OCI-M2 (cell line): ENCODE measurements around the gene SESTD1.

Source experiments
- DNase-seq: peaks from one replicate; lab custom pipeline; 2025; ENCODE audit not compliant: unreplicated experiment; lab: John Stamatoyannopoulos, UW

The SESTD1 gene

DNA sequence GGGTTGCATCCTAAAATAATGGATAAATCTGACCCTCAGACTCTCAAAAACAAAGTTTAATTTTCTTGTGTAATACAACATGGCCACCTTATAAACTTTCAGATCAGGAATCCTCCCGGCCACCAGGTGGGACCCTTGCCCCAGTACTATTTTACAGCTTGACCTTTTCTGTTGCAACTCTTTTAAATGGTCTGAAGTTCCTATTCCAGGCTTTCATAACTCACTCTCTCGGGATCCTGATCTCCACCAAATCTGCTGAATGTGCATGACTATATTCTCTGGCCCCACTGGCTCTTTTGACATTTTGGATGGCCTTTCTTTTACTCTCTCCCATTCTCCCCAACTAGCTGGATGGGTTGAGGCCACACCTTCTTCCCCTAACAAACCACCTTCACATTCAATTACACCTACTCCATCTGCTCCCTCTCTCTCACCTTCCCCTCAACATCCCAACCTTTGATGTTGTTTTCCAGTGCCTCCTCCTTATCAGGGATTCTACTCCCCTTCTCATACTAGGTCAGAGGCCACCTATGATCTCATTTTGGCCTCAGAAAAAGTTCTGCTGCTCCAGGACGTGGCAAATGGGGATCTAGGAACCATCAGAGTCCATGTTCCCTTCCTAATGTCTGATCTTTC lies 70.8 kb downstream of the SESTD1 start:
- DNase-seq, result no peak

DNA sequence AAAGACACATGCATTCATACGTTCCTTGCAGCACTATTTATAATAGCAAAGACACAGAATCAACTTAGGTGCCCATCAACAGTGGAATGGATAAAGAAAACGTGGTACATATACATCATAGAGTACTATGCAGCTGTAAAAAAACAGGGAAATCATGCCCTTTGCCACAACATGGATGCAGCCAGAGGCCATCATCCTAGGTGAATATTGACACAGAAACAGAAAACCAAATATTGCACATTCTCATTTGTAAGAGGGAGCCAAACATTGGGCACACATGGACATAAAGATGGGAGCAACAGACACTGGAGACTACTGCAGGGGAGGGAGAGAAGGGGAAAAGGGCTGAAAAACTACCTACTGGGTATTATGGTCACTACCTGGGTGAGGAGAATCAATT lies 73.5 kb downstream of the SESTD1 start:
- DNase-seq, result no peak

DNA sequence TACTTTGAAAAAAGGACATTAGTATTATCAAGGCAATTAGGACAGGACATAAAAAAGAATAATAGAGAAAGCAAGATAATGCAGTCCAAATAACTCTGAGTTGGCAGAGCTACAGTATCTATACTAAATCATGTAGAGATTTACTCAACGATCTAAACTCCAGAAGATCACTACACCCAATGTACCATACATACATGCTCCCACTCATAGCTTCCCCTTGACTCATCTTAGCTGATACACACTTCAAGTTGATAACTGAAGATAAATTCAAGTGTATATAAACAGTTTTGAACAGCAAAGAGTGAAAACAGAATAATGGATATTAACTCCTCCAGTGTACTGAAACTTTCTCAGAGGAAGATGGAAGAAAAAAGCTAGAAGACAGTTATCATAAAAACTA lies 78.5 kb downstream of the SESTD1 start:
- no peak for DNase-seq

DNA sequence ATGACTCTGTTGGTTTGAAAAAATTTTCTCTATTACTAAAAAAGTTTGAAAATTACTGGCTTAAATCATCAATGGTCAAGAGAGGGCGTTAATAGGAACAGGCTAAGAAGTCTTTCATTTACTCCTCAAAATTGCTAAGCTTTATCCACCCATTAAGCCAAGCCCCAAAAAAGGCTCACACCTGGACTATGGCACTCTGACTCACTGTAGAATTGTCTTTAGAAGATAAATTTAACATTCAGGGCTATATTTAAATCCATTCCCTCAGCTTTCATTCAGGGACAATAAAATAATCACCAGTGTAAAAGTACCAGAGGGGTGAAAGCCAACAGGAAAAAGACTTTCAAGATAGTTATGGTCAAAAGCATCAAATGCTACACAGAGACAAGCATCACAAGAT lies 80.0 kb downstream of the SESTD1 start:
- DNase-seq, result no peak

DNA sequence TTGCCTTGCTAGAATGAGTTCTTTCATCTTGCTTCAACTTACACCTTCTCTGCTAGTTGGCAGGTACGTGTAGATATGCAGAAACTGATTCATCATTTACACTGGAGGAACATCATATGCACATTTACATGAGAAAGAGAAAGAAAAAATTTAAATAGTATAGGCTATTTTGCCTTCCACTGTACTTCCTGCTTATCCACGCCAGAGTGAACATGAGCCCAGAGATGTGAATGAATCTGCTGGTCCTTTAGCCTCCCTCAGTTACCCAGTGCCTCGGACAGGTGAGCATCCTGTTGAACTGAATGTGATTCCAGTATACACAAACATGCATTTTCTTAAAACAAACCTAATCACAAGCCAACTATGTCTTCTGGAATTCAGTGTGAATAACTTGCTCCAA lies 83.6 kb downstream of the SESTD1 start:
- DNase-seq, result no peak

DNA sequence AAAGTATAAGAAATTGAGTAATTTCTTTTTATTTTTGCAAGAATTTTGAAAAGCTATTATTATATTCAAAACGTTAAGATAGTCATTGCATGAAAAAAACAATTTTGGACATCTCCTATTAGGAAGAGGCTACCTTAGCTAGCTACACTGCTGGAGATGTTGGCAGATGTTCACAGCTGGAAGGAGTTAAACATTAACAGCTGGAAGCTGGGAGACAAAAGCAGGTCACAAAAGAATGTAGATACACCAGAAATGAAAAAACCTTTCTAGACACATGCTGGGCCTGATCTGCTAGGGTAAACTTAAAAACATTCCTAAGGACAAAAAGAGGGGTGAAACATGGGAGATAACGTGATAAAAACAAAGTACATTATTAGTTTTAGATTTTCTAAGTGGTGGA lies 84.4 kb downstream of the SESTD1 start:
- DNase-seq, result no peak

DNA sequence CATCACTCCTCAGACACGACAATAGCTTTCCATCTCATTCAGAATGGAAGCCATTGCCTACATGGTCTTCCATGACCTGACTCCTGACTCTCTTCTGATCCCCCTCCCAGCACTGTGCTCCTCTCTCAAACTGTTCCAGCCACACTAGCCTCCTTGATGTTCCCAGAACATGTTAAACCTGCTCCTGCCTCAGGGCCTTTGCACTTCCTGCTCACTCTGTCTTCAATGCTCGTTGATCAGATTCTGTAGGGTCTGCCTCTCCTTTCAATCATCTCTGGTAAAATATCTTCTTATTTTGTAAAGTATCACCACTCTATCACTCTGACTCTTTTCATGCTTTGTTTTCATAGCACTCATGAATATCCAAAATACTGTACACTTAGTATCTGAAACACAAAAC lies 84.9 kb downstream of the SESTD1 start:
- DNase-seq, result no peak

DNA sequence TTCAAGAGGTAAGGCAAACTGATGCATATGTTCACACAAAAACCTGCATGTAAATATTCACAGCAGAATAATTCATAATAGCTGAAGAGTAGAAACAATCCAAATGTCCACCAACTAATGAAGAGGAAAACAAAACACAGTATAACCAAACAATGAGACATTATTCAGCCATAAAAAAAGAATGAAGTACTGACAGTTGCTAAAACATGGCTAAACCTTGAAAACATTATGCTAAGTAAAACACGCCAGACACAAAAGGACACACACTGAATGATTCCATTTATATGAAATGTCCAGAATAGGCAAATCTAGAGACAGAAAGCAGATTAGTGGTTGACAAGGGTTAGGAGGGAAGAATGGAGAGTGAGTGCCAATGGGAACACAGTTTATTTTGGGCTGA lies 86.9 kb downstream of the SESTD1 start:
- no peak for DNase-seq

DNA sequence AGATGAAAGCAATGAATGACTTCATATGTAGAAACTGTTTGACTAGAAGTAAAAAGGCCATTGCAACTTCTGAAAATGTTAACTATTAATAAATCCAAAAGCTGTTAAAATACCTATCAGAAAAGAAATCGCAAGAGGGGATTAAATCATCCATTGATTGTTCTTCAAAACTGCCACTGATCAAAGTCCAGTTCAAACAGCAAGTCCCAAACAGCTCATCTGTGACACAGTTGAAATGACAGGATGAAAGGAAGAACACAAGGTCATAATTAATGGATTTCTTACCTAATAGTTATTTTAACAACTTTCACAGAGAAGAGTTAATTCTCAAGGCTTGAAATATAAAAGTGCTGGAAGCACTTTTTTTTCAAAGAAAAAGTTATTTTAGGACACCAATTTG lies 90.4 kb downstream of the SESTD1 start:
- DNase-seq, result no peak

DNA sequence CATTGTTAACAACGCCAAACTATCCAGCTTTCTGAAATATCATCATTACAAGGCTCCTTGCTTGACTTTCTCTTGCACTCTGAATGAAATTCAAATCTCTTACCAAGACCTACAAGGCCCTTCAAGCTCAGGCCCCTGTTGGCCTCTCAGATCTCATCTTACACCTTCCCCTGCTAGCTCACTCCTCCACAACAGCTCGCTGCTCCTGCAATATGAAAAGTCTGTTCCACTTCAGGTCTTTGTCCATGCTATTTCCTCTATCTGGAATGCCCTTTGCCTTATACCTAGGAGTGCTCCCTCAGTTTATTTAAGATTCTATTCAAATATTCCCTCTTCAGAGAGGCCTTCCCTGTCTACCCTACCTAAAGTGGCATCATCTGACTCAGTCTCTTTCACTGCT lies 91.7 kb downstream of the SESTD1 start:
- DNase-seq, result no peak

DNA sequence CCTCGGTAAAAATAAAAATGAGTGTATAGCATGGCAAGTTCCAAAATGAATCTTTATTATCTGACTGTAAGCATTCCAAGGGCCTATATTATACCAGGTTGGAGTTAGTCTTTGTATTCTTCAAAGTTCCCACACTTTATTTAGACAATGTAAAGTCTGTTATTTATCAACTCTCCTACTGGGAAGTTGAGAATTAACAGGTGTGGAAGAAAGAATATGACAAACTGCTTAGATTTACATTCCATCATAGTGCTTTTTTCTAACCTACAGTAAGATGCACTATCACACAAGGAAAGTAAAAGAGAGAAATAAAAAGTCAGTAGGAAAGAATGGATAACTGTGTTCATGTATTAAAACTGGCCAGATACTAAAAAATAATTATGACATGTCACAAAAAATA lies 93.3 kb downstream of the SESTD1 start:
- no peak for DNase-seq

DNA sequence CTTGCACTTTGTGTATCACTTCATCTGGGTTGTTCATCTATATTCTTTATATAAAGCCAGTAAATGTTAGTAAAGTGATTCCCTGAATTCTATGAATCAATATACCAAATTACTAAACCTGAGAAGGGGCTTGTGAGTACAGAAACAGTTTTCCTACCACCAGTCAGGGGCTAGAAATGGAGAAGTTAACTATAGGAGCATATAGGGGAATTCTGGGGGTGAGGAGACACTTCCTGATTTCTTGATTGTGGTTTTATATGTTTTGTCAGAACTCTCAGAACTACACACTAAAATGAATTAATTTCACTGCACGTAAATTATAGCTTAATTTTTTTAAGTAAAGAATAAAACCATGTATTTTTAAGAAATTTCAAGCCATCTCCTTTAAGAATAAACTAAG lies 93.7 kb downstream of the SESTD1 start:
- no peak for DNase-seq

DNA sequence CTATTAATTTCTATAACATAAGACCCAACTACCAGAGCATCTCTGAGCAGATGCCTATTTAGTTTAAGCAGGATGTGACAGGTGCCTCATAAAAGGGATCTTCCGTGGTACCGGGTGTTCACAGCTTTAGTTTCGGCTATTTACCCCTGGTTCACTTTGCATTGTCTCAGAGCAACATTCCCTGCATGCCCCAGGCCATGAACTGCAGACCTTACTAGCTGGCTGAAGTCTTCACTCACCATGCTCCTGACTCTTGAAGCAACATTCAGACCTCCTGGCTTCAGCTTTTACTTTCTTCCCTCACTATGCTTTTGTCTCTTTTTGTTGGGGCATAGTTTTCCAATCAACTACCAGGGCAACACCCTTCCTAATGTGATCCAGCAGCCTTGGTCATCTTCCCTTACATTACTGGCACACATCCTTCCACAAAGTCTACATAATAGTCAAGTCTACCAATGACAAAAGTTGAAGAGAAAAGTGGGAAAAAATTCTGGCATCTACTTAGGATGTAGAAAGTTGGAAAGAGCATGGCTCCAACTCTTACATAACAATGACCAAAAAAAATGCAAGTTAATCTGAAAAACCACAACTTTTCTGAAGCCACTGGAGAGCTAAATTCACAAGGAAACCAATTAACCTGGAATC lies 99.2 kb downstream of the SESTD1 start:
- no peak for DNase-seq

DNA sequence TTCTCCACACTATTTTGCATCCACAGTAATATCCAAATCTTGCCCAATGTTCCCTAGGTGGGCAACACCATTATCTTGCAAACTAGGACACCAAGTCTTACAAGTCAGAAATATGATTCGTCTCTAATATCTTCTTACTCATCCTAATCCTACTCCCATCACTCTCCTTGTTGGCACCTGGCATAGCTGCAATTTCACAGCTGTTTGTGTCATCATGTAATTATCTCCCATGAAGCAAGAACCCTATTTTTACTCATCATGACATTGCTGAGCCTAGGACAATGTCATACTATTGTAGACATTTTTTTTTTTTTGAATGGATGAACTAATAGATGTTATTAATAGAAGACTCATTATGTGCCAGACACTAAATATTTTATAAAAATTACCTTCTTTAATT lies 123.4 kb downstream of the SESTD1 start:
- no peak for DNase-seq

DNA sequence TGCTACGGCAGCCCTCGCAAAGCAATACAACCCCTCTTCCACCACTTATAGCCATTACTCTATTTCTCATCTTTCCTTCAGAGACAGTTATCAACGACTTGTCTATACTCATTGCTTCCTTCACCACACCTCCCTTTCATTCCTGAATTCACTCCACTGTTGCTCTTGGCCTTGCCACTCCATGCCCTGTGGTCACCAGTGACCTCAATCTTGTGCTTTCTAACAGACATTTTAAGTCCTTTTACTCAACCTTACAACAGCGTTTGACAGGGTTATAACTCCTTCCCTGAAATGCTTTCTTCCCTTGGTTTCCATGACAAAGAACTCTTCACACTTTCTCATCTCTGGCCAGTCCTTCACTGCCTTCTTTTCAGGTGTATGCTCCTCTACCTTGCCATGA lies 124.1 kb downstream of the SESTD1 start:
- no peak for DNase-seq

DNA sequence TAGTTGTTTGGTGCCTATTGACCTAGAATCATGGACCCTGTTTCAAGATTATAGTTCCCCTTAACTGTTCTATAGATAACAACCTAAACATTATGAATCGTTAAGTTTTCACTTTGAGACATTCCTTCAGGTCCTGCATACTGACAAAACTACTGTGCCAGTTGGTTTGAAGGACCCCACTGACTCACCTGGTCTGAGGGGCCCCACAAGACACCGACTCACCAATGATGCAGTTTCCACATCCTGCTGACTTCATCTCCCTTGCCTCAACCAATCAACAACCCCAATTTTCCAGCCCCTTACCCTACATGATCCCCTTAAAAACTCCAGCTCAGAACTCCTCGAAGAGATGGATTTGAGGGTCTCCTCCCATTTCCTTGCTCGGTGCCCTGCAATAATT lies 125.1 kb downstream of the SESTD1 start:
- DNase-seq, result no peak

DNA sequence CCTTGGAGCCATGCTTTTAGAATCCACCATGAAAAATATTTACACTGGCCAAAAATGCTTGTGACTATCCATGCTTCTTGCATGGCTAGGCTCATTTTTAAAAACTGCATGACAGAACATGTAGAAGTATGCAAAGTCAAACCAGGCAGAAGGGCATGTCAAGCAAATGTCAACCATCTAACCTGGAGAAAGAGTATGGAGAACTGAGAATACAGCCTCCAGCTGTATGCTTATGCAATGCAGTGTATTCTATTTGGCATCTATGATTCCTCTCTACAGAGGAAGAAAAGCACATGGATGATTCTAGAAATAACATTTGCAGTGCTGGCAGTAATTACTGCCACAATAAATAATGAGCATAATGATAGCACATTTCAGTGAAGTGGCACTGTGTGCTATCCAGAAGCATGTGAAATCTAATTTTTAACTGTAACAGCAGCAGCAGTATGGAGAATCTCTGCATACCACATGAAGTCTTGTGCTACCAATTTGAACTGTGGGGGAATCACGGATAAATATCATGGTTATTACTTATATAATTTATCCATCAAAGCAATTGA lies 127.4 kb downstream of the SESTD1 start:
- DNase-seq, result no peak

DNA sequence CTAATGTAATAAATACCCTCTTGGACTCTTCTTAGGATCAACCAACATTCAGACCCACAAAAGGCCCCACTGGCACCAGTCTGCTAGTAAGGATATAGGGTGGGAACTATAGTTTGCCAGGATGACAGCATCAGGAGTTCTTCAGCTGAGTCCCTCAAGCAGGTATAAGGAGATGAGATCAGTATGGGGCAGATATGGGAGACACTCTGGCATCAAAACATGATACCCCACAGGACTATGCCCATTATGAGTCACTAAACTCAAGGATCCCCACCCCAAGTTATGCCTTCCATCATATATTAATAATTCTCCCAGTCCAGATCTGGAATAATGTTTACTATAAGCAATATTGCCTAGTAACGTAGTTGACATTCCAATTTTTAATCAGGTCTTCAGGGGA lies 131.6 kb downstream of the SESTD1 start:
- DNase-seq, result no peak

DNA sequence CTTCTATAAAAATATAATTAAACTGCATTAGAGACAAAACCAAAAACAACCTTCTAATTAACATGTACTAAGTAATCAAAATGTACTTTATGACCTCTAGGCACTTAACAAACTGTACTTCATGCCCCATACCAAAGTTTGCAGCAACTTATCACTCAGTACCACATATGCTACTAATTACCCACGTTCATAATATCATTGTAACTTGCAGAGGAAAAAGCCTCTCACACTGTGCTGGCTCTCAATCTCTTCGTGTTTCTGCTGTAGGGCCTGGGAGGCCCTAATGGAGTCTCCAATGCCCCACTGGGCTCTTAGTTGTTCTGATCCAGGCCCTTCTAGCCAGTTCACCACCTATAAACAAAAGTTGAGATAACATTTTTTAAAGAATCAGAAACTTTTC lies 132.6 kb downstream of the SESTD1 start:
- DNase-seq, result no peak

DNA sequence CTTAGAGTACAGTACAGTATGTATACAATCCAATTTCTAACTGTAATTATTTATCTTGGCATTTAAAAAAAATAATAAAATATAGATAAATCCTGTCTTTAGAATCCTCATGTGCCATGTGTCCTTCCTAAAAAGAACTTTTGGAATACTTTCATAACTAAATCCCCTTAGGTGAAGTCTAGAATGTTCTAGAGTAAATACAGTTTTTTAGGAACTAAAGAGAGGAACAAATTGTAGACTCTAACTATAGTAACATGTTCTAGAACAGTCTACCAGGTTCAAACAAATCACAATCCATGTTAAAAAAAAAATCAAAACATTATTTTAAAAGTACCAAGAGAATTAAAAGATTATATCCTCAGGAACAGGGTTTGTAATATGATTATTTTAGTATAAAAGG lies 134.1 kb downstream of the SESTD1 start:
- no peak for DNase-seq

DNA sequence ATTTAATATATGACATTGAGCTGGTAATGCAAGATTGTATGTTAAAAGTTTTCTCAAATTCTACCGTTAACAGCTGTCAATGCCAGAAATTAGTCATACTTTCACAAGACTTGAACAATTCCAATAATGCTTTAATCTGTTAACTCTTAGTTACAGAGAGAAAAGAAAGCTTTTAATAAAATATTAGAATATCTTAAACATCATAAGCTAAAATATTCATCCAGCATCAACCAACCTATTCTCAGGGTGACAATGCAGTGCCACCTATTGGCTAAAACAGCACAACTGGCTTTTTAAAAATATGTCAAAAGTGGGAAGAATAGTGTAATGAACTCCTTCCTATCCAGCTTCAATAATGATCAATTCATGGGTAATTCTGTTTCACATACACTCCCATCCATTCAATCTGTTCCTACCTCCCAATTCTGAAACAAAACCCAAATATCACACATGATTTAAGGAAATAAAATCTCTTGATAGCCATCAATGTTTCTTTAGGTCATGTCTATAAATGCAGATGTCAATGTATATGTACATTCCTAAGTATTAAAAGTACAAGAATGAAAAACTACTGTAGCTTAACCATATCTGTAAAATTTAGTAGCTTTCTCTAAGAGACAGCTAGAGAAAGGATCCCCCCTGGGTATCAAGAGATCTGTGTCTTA lies 134.9 kb downstream of the SESTD1 start:
- DNase-seq, result no peak

DNA sequence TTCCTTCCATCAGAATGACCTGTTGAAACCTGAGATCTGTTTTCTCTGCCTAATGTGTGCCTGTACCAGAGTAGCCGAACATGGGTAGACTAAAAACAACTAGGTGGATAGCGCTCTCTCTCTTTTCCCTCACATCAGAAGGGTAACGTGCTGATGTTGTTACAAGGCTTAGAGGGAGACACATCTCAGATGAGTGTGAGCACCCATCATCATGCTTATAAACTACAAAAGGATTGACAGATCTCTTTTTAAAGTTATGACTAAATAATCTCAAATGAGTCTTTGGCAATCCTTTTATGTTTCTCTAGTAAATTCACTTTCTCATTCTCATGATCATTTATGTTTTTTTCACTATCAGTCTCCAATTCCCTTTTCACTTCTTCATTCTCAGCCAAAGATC lies 139.2 kb downstream of the SESTD1 start:
- no peak for DNase-seq
